Measurements from ENCODE around the gene PSME2. TPM values are rescaled to one million over a fixed set of nuclear protein-coding genes. Genes with fewer than 3 reads are reported as not detected.

PSME2 gene
- total RNA-seq, 1 donor from 2014 or later, result 120 TPM

GRCh38 chr14:24098229-24098926, 48.0 kb downstream of the PSME2 start:
- no peak overlapping the region for H3K4me3 Mint-ChIP-seq (ENCODE audit: low read depth)
- peaks cover 14% of the 10 kb centered on the region for H3K4me1 Mint-ChIP-seq (ENCODE audit: low read depth)
- H3K27ac Mint-ChIP-seq, result no peak overlapping the region
- TF ChIP-seq CTCF (IDR thresholded peaks at IDR 0.05; ENCODE audit: unreplicated experiment), result no peak
- H3K27me3 Mint-ChIP-seq, result no peaks in the 10 kb centered on the region
- DNase-seq (ENCODE audit: low spot score, unreplicated experiment), result no peak
- H3K36me3 Mint-ChIP-seq (ENCODE audit: insufficient read depth), result peaks cover 8% of the 10 kb centered on the region
- H3K9me3 Mint-ChIP-seq (ENCODE audit: low read depth), result no peaks in the 10 kb centered on the region

GRCh38 chr14:24096545-24097181, 49.7 kb downstream of the PSME2 start:
- Mint-ChIP-seq H3K4me1 (ENCODE audit: low read depth) (peaks cover 14% of the 10 kb centered on the region), H3K27ac (no peak overlapping the region), H3K36me3 (ENCODE audit: insufficient read depth) (peaks cover 4% of the 10 kb centered on the region), H3K4me3 (ENCODE audit: low read depth) (peak overlapping the region; percentile 12), H3K9me3 (ENCODE audit: low read depth) (no peaks in the 10 kb centered on the region), H3K27me3 (no peaks in the 10 kb centered on the region)
- no peak for DNase-seq (ENCODE audit: low spot score, unreplicated experiment)
- no peak for TF ChIP-seq CTCF (IDR thresholded peaks at IDR 0.05; ENCODE audit: unreplicated experiment)

- Mint-ChIP-seq H3K36me3 (ENCODE audit: insufficient read depth) (peaks cover 3% of the 10 kb centered on the region), H3K4me3 (ENCODE audit: low read depth) (peak overlapping the region; percentile 96), H3K27ac (peak overlapping the region; percentile 96), H3K4me1 (ENCODE audit: low read depth) (peaks cover 14% of the 10 kb centered on the region), H3K27me3 (no peaks in the 10 kb centered on the region), H3K9me3 (ENCODE audit: low read depth) (no peaks in the 10 kb centered on the region)
- no peak for DNase-seq (ENCODE audit: low spot score, unreplicated experiment)
- TF ChIP-seq CTCF (IDR thresholded peaks at IDR 0.05; ENCODE audit: unreplicated experiment), result no peak
Observed at GRCh38 chr14:24095271-24096068, 50.9 kb downstream of the PSME2 start.

GRCh38 chr14:24094841-24095270, 51.6 kb downstream of the PSME2 start:
- Mint-ChIP-seq H3K9me3 (ENCODE audit: low read depth) (no peaks in the 10 kb centered on the region), H3K27me3 (no peaks in the 10 kb centered on the region), H3K4me1 (ENCODE audit: low read depth) (peaks cover 14% of the 10 kb centered on the region), H3K27ac (peak overlapping the region; percentile 96), H3K36me3 (ENCODE audit: insufficient read depth) (peaks cover 1% of the 10 kb centered on the region), H3K4me3 (ENCODE audit: low read depth) (peak overlapping the region; percentile 96)
- TF ChIP-seq CTCF (IDR thresholded peaks at IDR 0.05; ENCODE audit: unreplicated experiment), result no peak
- no peak for DNase-seq (ENCODE audit: low spot score, unreplicated experiment)
